K562 (cell line): Measurements from ENCODE around the gene TAF11. TPM values are rescaled to one million over a fixed set of nuclear protein-coding genes. Genes with fewer than 3 reads are reported as not detected.

ENCODE experiments used
- HNRNPLL ChIP-seq: fragments of 200-400 bp; formaldehyde crosslinking; IDR thresholded peaks from 2 replicates; pipeline ENCODE4 v1.6.1; 2017; ENCODE audit warnings: low read length, low read depth, mild to moderate bottlenecking; ENCODE audit not compliant: poor library complexity, severe bottlenecking
- HSF4 ChIP-seq: fragments of 250-450 bp; sonication (Bioruptor Pico); IDR thresholded peaks from 2 replicates; pipeline ENCODE4 v2.1.2; 2022; ENCODE audit warnings: mild to moderate bottlenecking, moderate library complexity, borderline replicate concordance
- PHB2 ChIP-seq: fragments of 450-650 bp; IDR thresholded peaks from 2 replicates; pipeline ENCODE4 v1.6.1; 2017; ENCODE audit warnings: low read depth
- POLR3A ChIP-seq: IDR thresholded peaks from 2 replicates; pipeline ENCODE4 v1.6.1; 2011; ENCODE audit warnings: borderline replicate concordance, mild to moderate bottlenecking, moderate library complexity; ENCODE audit not compliant: insufficient read length, insufficient read depth; ENCODE audit errors: extremely low read depth
- RFX7 ChIP-seq: fragments of 250-450 bp; sonication (Bioruptor Pico); IDR thresholded peaks from 2 replicates; pipeline ENCODE4 v1.5.1; 2021; ENCODE audit warnings: mild to moderate bottlenecking
- SNRNP70 ChIP-seq: fragments of 200-400 bp; formaldehyde crosslinking; optimal IDR thresholded peaks from 2 replicates; pipeline ENCODE3; 2017; ENCODE audit warnings: low read depth, low read length
- ZNF143 ChIP-seq: sonication (generic); formaldehyde crosslinking; IDR thresholded peaks from 2 replicates; pipeline ENCODE4 v1.9.0; 2022; ENCODE audit warnings: mild to moderate bottlenecking, missing genetic modification reagents
- polyA plus RNA-seq, 8 experiments: library from polyadenylated mRNA; depleted of rRNA in 4 of 8; stranded (reverse) in 5 of 8; unstranded in 3 of 8; fragments of >200 nt; fragmentation: Nextera tagmentation in 2 of 8; fragmentation: Illumina TruSeq in 1 of 8; extraction: Ambion mirVana in 2 of 8; extraction: Trizol in 1 of 8; gene quantifications; 2 replicates each; pipeline versions ENCODE4 v1.2.1 to v1.2.3, GENCODE V29; 2011 to 2014; ENCODE audit warnings: inconsistent platforms in 1 of 8, missing spikeins in 1 of 8
- total RNA-seq, 7 experiments: library from RNA; depleted of rRNA in 6 of 7; stranded (reverse); fragments of >200 nt in 6 of 7; fragmentation: Illumina TruSeq in 2 of 7; extraction: Trizol in 2 of 7; gene quantifications; 2 replicates each; pipeline versions ENCODE4 v1.2.1 to v1.2.3, GENCODE V29; 2011 to 2021; ENCODE audit warnings: low replicate concordance in 1 of 7
- TF ChIP-seq, protein P1 (sequence below): fragments of 450-650 bp; formaldehyde crosslinking; IDR thresholded peaks from 2 replicates; pipeline ENCODE4 v1.4.0; 2022; ENCODE audit warnings: missing genetic modification characterization
- TF ChIP-seq, protein P2 (sequence below): fragments of 450-650 bp; IDR thresholded peaks from 2 replicates; pipeline ENCODE4 v1.6.1; 2017; ENCODE audit warnings: mild to moderate bottlenecking, moderate library complexity
- TF ChIP-seq, protein P3 (sequence below): fragments of 250-450 bp; sonication (Bioruptor Pico); IDR thresholded peaks from 2 replicates; pipeline ENCODE4 v1.8.0; 2021; ENCODE audit warnings: mild to moderate bottlenecking, moderate library complexity
- TF ChIP-seq, protein P4 (sequence below), 2 experiments: fragments of 450-650 bp in 1 of 2; sonication (generic) in 1 of 2; formaldehyde crosslinking in 1 of 2; IDR thresholded peaks in 1 of 2; conservative IDR thresholded peaks in 1 of 2; 2 replicates each; pipeline versions ENCODE4 v1.6.1 to v1.8.1; 2016 to 2023; ENCODE audit warnings: mild to moderate bottlenecking in 2 of 2, moderate library complexity in 2 of 2, inconsistent platforms in 1 of 2, missing genetic modification reagents in 1 of 2
- TF ChIP-seq, protein P5 (sequence below): fragments of 250-450 bp; sonication (Bioruptor Pico); IDR thresholded peaks from 2 replicates; pipeline ENCODE4 v1.8.0; 2021; ENCODE audit warnings: moderate library complexity, mild to moderate bottlenecking, inconsistent platforms

TAF11 gene
- total and polyA plus RNA-seq, 9 of the 15 experiments (the other 6 are each of a cell fraction or from before 2014, with no cell fraction given), result 40.9 to 91.9 (median 71.9) TPM

DNA sequence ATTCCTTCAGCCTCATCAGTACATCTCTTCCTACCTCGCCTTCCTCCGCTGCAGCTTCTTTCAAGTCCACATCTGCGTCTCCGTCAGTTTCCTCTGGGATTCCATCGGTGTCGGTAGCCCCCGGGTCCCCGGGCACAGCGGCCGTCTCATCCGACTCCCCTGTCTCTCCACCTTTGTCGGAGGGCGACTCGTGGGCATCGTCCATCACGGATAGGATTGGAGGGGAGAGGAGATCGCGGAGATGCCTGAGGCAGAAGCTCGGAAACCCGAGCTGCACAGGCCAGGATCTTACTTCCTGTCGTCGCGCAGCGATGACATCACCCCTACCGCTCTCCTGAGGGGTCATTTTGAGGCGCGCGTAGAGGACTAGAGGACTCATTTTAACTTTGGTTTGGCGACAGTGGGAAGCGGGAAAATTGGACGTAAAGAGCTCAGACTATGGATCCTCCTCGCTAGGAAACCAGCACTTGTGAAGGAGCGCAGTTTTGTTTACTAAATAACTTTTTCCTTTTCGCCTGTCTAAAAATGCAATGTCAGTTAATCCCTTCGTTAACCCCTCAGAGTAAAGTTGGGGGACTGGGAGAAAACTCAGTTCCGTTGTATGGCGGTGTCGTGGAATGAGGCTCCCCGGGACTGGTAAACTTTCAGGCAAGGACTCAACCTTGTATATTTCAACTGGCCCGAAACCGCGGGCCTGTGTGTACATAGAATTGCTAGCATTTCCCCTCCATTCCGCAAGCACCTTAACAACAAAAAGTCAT is at the start of gene TAF11 (continued):
- 0 out of 2 replicates have a peak, but pooled peaks have one; percentile 46 for TF ChIP-seq HSF4 (CRISPR knock-in tag)
- no peak for TF ChIP-seq RFX7 (CRISPR knock-in tag)
- TF ChIP-seq POLR3A, result no peak
- TF ChIP-seq, protein P1, sequence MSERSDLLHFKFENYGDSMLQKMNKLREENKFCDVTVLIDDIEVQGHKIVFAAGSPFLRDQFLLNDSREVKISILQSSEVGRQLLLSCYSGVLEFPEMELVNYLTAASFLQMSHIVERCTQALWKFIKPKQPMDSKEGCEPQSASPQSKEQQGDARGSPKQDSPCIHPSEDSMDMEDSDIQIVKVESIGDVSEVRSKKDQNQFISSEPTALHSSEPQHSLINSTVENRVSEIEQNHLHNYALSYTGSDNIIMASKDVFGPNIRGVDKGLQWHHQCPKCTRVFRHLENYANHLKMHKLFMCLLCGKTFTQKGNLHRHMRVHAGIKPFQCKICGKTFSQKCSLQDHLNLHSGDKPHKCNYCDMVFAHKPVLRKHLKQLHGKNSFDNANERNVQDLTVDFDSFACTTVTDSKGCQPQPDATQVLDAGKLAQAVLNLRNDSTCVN, result 0 out of 2 replicates have a peak, but pooled peaks have one; percentile 5
- TF ChIP-seq SNRNP70, result no peak
- TF ChIP-seq, protein P2, sequence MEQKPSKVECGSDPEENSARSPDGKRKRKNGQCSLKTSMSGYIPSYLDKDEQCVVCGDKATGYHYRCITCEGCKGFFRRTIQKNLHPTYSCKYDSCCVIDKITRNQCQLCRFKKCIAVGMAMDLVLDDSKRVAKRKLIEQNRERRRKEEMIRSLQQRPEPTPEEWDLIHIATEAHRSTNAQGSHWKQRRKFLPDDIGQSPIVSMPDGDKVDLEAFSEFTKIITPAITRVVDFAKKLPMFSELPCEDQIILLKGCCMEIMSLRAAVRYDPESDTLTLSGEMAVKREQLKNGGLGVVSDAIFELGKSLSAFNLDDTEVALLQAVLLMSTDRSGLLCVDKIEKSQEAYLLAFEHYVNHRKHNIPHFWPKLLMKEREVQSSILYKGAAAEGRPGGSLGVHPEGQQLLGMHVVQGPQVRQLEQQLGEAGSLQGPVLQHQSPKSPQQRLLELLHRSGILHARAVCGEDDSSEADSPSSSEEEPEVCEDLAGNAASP, result no peak
- TF ChIP-seq, protein P3, sequence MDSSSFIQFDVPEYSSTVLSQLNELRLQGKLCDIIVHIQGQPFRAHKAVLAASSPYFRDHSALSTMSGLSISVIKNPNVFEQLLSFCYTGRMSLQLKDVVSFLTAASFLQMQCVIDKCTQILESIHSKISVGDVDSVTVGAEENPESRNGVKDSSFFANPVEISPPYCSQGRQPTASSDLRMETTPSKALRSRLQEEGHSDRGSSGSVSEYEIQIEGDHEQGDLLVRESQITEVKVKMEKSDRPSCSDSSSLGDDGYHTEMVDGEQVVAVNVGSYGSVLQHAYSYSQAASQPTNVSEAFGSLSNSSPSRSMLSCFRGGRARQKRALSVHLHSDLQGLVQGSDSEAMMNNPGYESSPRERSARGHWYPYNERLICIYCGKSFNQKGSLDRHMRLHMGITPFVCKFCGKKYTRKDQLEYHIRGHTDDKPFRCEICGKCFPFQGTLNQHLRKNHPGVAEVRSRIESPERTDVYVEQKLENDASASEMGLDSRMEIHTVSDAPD (CRISPR knock-in tag), result no peak
- TF ChIP-seq PHB2, result no peak
- TF ChIP-seq, protein P4, sequence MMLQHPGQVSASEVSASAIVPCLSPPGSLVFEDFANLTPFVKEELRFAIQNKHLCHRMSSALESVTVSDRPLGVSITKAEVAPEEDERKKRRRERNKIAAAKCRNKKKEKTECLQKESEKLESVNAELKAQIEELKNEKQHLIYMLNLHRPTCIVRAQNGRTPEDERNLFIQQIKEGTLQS (IDR thresholded peaks at IDR 0.05), result peak; percentile 99
- TF ChIP-seq, protein P4 (CRISPR knock-in tag; conservative IDR thresholded peaks at IDR 0.05), result peak; percentile 61
- TF ChIP-seq, protein P5, sequence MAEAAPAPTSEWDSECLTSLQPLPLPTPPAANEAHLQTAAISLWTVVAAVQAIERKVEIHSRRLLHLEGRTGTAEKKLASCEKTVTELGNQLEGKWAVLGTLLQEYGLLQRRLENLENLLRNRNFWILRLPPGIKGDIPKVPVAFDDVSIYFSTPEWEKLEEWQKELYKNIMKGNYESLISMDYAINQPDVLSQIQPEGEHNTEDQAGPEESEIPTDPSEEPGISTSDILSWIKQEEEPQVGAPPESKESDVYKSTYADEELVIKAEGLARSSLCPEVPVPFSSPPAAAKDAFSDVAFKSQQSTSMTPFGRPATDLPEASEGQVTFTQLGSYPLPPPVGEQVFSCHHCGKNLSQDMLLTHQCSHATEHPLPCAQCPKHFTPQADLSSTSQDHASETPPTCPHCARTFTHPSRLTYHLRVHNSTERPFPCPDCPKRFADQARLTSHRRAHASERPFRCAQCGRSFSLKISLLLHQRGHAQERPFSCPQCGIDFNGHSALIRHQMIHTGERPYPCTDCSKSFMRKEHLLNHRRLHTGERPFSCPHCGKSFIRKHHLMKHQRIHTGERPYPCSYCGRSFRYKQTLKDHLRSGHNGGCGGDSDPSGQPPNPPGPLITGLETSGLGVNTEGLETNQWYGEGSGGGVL (CRISPR knock-in tag), result no peak
- no peak for TF ChIP-seq HNRNPLL
- peak; percentile 54; the same call in 1 of the 2 replicates for TF ChIP-seq ZNF143 (CRISPR knock-in tag)
